C4-2B (cell line): Measurements from ENCODE around the gene RASA3.

ENCODE experiments used
- ZFX ChIP-seq: fragments of 450-650 bp; IDR thresholded peaks from 2 replicates; pipeline ENCODE4 v1.6.1; 2017
- TF ChIP-seq, protein P1 (sequence below): fragments of 450-650 bp; conservative IDR thresholded peaks from 2 replicates; pipeline ENCODE4 v1.5.1; 2017; ENCODE audit warnings: mild to moderate bottlenecking

DNA sequence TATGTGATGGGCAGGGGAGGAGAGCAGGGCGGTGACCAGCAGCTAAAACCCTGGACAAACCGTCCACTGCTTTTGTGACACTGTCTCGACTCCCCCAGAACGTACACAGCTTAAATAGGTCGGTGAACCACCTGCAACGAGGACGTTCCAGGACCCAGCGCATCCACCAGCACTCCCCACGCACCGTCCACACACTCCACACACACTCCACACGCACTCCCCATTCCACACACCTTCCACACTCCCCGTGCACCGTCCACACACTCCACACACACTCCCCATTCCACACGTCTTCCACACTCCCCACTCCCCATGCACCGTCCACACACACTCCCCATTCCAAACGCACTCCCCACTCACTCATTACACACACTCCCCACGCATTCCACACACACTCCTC, 120.3 kb downstream of the RASA3 start:
- TF ChIP-seq, protein P1, sequence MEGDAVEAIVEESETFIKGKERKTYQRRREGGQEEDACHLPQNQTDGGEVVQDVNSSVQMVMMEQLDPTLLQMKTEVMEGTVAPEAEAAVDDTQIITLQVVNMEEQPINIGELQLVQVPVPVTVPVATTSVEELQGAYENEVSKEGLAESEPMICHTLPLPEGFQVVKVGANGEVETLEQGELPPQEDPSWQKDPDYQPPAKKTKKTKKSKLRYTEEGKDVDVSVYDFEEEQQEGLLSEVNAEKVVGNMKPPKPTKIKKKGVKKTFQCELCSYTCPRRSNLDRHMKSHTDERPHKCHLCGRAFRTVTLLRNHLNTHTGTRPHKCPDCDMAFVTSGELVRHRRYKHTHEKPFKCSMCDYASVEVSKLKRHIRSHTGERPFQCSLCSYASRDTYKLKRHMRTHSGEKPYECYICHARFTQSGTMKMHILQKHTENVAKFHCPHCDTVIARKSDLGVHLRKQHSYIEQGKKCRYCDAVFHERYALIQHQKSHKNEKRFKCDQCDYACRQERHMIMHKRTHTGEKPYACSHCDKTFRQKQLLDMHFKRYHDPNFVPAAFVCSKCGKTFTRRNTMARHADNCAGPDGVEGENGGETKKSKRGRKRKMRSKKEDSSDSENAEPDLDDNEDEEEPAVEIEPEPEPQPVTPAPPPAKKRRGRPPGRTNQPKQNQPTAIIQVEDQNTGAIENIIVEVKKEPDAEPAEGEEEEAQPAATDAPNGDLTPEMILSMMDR = no peak
- TF ChIP-seq ZFX = no peak
